Gastrocnemius medialis (tissue), 4 donors: ENCODE results near the gene CYB5RL. TPM values are rescaled to one million over a fixed set of nuclear protein-coding genes. Genes with fewer than 3 reads are reported as not detected.
A peak's percentile ranks its signal among the peaks of the same experiment; 100 is the strongest.

Source experiments
- ATAC-seq, 2 donors: fragments of 150-250 bp; one replicate each; pipeline ENCODE4 v1.9.1; 2016
- DNase-seq, 2 donors: peaks; one replicate each; pipeline ENCODE4 v3.0.0-alpha.2; 2019
- H3K27ac ChIP-seq, 4 donors: fragments of 200-600 bp; sonication (generic); 1 replicate in 1 of 4; 2 replicates in 3 of 4; pipeline ENCODE4 v1.5.1; 2016 to 2018; ENCODE audit warnings: mild to moderate bottlenecking in 2 of 4, moderate library complexity in 1 of 4
- H3K27me3 ChIP-seq, 3 donors: fragments of 200-600 bp; sonication (generic) in 2 of 3; 1 replicate in 1 of 3; 2 replicates in 2 of 3; pipeline versions ENCODE4 v1.5.1 to v1.6.0; 2016 to 2019; ENCODE audit warnings: mild to moderate bottlenecking in 1 of 3, moderate library complexity in 1 of 3
- H3K36me3 ChIP-seq, 2 donors: fragments of 200-600 bp; sonication (generic) in 1 of 2; one replicate each; pipeline ENCODE4 v1.5.1; 2017 to 2018
- H3K4me1 ChIP-seq, 2 donors: fragments of 200-600 bp; sonication (generic) in 1 of 2; one replicate each; pipeline ENCODE4 v1.5.1; 2016 to 2017; ENCODE audit warnings: mild to moderate bottlenecking in 2 of 2
- H3K4me3 ChIP-seq, 4 donors: fragments of 200-600 bp; sonication (generic) in 3 of 4; 1 replicate in 1 of 4; 2 replicates in 3 of 4; pipeline ENCODE4 v1.5.1; 2016 to 2019; ENCODE audit warnings: mild to moderate bottlenecking in 2 of 4
- H3K9me3 ChIP-seq, 3 donors: fragments of 200-600 bp; sonication (generic) in 2 of 3; 1 replicate in 1 of 3; 2 replicates in 2 of 3; pipeline ENCODE4 v1.5.1; 2016 to 2019
- POLR2A ChIP-seq, 2 donors: fragments of 450-650 bp; IDR thresholded peaks; one replicate each; pipeline ENCODE4 v1.6.1; 2017; ENCODE audit warnings: antibody characterized with exemption in 2 of 2, mild to moderate bottlenecking in 2 of 2, moderate library complexity in 2 of 2
- in situ Hi-C, 4 donors: fragments of 200-750 bp; cut with MboI; loops; one replicate each; pipeline versions ENCODE4 v1.15.0 to v1.8.0; 2017; ENCODE audit warnings: low sequenced_read_pairs in 4 of 4
- intact Hi-C: fragments of 100-400 bp; cut with DNase I; formaldehyde crosslinking; loops from one replicate; pipeline ENCODE4 v1.15.1; 2023; ENCODE audit warnings: low total_unique reads
- total RNA-seq, 4 donors: library from RNA; depleted of rRNA; stranded (reverse); fragments of >200 nt; gene quantifications; one replicate each; pipeline versions ENCODE4 v1.1.0 to v1.2.3, GENCODE V29; 2016
- TF ChIP-seq, protein P1 (sequence below), 5 experiments: fragments of 450-650 bp in 3 of 5; fragments of 200-600 bp in 2 of 5; sonication (generic) in 2 of 5; IDR thresholded peaks in 4 of 5; conservative IDR thresholded peaks in 1 of 5; 1 replicate in 4 of 5; 2 replicates in 1 of 5; pipeline ENCODE4 v1.5.1; 2016 to 2019; ENCODE audit warnings: antibody characterized with exemption in 5 of 5, mild to moderate bottlenecking in 3 of 5, moderate library complexity in 3 of 5

Gene CYB5RL
- total RNA-seq, 4 donors from 2014 or later: 1.8 to 5.8 (median 3.4) TPM

DNA sequence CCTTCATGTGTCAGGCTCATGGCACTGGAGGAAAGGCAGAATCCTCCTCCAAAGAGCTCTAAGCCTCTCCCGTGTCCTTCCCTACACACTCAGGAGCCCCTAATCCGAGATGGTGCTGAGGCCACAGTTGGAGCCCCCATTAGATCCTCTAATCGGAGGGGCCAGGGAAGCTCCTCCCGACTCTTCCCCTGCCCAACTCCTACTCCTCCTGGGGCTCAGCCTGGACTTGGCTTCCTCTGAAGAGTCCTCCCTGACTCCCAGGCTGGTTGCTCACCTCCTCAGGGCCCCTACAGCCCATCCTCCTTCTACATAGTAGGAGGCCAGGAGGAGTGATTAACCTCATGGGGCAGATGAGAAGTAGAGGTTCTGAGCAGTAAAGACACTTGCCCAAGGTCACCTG, 25.7 kb downstream of the CYB5RL start:
- Histone ChIP-seq H3K27me3 (no peaks in the 10 kb centered on the region), H3K4me1 (peaks cover 0 to 13% of the 10 kb centered on the region in 2 donors), H3K4me3 (no peak overlapping the region), H3K36me3 (peaks cover 0 to 9% of the 10 kb centered on the region in 2 donors), H3K9me3 (no peaks in the 10 kb centered on the region), H3K27ac (no peak overlapping the region)
- in situ Hi-C loops: no loop called here
- ATAC-seq (no peak), DNase-seq (no peak)
- intact Hi-C loops: no loop called here
- TF ChIP-seq, protein P1, sequence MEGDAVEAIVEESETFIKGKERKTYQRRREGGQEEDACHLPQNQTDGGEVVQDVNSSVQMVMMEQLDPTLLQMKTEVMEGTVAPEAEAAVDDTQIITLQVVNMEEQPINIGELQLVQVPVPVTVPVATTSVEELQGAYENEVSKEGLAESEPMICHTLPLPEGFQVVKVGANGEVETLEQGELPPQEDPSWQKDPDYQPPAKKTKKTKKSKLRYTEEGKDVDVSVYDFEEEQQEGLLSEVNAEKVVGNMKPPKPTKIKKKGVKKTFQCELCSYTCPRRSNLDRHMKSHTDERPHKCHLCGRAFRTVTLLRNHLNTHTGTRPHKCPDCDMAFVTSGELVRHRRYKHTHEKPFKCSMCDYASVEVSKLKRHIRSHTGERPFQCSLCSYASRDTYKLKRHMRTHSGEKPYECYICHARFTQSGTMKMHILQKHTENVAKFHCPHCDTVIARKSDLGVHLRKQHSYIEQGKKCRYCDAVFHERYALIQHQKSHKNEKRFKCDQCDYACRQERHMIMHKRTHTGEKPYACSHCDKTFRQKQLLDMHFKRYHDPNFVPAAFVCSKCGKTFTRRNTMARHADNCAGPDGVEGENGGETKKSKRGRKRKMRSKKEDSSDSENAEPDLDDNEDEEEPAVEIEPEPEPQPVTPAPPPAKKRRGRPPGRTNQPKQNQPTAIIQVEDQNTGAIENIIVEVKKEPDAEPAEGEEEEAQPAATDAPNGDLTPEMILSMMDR (IDR thresholded peaks at IDR 0.05 in 4 of 5, conservative IDR thresholded peaks at IDR 0.05 in 1 of 5): no peak
- no peak for TF ChIP-seq POLR2A (IDR thresholded peaks at IDR 0.05)

DNA sequence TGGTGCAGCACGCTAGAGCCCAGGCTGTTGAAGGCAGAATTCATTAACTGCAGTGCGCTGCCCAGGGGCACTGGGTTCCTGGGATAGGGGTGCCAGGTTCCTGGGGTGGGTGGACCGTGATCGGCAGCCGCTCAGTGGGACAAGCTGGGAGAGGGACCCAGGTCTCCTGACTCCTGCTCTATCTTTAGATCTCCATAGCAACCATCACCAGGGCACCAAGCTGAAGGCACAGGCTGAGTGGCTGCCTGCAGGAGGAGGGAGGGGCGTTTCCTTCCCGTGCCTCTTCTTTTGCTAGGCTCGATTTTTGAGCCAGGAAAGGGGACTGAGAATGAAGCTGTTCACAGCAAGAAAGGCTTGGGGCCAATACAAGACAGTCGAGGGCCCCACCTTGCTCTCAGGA, 26.1 kb downstream of the CYB5RL start:
- Histone ChIP-seq H3K4me1 (peaks cover 0 to 13% of the 10 kb centered on the region in 2 donors), H3K36me3 (peaks cover 0 to 5% of the 10 kb centered on the region in 2 donors), H3K27me3 (no peaks in the 10 kb centered on the region), H3K27ac (peak overlapping the region in 1 of 4 donors; percentile 0), H3K4me3 (no peak overlapping the region), H3K9me3 (no peaks in the 10 kb centered on the region)
- ATAC-seq (peak; percentile 64 to 73), DNase-seq (no peak)
- TF ChIP-seq, protein P1 (IDR thresholded peaks at IDR 0.05 in 4 of 5, conservative IDR thresholded peaks at IDR 0.05 in 1 of 5): no peak
- TF ChIP-seq POLR2A (IDR thresholded peaks at IDR 0.05): no peak
- in situ Hi-C loops: no loop called here
- intact Hi-C loops: no loop called here

DNA sequence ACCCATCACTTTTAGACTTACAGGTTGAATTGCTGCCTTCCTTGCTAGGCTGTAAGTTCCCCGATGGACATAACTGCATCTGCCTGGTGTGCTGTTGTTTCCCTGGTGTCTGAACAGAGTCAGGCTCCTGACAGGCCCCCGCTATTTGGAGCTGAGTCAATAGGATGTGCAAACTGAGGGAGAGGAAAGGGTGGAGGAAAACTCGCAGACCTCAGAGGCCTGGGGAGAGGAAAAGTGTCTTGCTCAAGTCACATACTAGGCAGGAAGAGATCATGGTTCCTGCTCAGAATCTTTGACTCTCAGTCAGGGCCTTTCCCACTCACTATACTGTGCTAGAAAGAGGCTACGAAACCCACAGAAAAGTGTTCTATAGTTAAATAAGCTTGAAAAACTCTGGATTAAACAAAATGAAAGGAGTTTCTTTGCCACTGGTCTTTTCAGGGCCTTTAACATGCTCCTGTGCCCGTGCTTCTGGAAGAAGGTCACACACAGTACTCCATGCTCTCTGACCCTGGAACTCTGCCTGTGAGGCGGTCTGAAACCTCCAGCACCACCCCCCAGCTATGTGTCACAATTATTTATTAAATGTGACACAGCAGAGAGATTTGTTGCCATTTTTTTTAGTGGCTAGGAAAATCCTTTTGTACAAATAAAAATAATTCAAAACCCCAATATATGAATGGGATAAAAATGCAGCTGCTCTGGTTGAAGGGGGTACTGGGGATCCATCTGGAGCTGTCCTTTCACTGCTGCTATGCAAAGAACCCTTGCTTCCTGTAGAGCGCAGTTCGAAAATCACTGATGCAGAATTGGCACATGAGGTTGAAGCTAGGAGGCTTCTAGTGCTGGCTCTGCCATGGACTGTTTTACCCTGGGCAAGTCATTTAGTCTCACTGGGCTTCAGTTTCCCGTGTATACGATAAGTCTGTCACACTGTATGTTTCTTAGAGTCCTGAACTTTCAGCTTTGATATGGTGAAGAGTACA, 26.9 kb downstream of the CYB5RL start:
- ATAC-seq (no peak), DNase-seq (no peak)
- Histone ChIP-seq H3K4me1 (peaks cover 0 to 13% of the 10 kb centered on the region in 2 donors), H3K36me3 (no peaks in the 10 kb centered on the region), H3K27ac (peak overlapping the region in 2 of 4 donors; percentile 0 to 4), H3K27me3 (no peaks in the 10 kb centered on the region), H3K9me3 (no peaks in the 10 kb centered on the region), H3K4me3 (no peak overlapping the region)
- no peak for TF ChIP-seq POLR2A (IDR thresholded peaks at IDR 0.05)
- TF ChIP-seq, protein P1 (IDR thresholded peaks at IDR 0.05 in 4 of 5, conservative IDR thresholded peaks at IDR 0.05 in 1 of 5): no peak
- in situ Hi-C loops: no loop called here
- intact Hi-C loops: no loop called here

DNA sequence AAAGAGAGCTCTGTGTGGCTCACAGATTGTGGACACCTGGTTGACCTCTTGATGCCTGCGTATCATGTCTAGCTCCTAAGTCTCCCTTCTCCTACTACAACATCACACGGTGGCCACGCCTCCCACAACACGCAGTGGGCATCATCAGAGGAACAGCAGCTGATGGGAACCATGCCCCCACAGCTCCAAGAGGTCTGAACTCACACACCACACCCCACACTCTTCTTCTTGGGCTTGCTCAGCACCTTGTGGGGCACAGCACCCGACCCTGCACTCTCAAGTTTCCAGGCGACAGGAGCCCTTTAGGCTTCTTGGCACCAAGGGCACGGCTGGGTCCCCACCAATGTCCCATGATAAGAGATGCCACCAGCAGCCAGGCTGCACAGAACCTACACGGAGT, 28.2 kb downstream of the CYB5RL start:
- no peak for ATAC-seq
- Histone ChIP-seq H3K36me3 (no peaks in the 10 kb centered on the region), H3K27me3 (no peaks in the 10 kb centered on the region), H3K9me3 (no peaks in the 10 kb centered on the region), H3K4me1 (peaks cover 0 to 13% of the 10 kb centered on the region in 2 donors), H3K4me3 (no peak overlapping the region), H3K27ac (no peak overlapping the region)
- in situ Hi-C loops (no loop called here), intact Hi-C loops (no loop called here)
- TF ChIP-seq POLR2A (IDR thresholded peaks at IDR 0.05): no peak
- TF ChIP-seq, protein P1 (IDR thresholded peaks at IDR 0.05 in 4 of 5, conservative IDR thresholded peaks at IDR 0.05 in 1 of 5): no peak
- no peak for DNase-seq
